Posterior vena cava (tissue), 2 donors: ENCODE results near the gene ARRDC3. TPM values are rescaled to one million over a fixed set of nuclear protein-coding genes. Genes with fewer than 3 reads are reported as not detected.
"Not testable (repeated sequence)": the region's sequence is repeated elsewhere in the genome, so short reads cannot be mapped to it uniquely, and the experiment has no call there.

Experiments
- DNase-seq: peaks from one replicate; pipeline ENCODE4 v3.0.0-alpha.2; 2020; ENCODE audit warnings: low spot score
- intact Hi-C, 2 donors: fragments of 100-400 bp; cut with DNase I; formaldehyde crosslinking; loops; one replicate each; pipeline versions ENCODE4 v1.14.1 to v1.14.2; 2022 to 2023
- total RNA-seq, 2 donors: library from RNA; stranded (reverse); fragmentation: NEBNext Ultra II Directional; extraction: Animal tissue kit (Norgen Biotek cat#: 25700); gene quantifications; one replicate each; pipeline ENCODE4 v1.2.1, GENCODE V29; 2021
- donor health status: DM: yes; HTN: yes; CAD: no.
- donor health status: DM: yes; HTN: yes; CAD: no.

Gene ARRDC3
- total RNA-seq, 2 donors from 2014 or later, result 45.4 to 80.2 TPM

GRCh38 chr5:91367908-91368648 lies 15.0 kb downstream of the ARRDC3 start:
- no peak for DNase-seq
- intact Hi-C loops, result no loop called here

- no peak for DNase-seq
- intact Hi-C loops, result no loop called here
Measured at GRCh38 chr5:91367344-91367743, 15.8 kb downstream of the ARRDC3 start.

DNA sequence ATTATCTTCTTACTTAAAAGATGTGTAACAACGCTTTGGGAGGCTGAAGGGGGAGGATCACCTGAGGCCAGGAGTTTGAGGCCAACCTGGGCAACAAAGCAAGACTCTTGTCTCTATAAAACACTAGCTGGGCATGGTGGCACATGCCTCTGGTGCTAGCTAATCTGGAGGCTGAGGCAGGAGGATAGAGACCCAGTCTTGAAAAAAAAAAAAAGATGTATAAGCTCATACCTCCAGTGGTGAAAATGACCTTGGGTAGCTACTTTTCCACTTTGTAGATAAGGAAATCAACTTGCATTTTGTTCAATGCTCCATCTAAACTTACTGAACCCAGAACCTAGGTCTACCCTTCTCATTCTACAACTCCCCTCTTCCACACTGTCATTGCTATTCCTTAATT lies 16.6 kb downstream of the ARRDC3 start:
- DNase-seq, result no peak
- intact Hi-C loops, result no loop called here

DNA sequence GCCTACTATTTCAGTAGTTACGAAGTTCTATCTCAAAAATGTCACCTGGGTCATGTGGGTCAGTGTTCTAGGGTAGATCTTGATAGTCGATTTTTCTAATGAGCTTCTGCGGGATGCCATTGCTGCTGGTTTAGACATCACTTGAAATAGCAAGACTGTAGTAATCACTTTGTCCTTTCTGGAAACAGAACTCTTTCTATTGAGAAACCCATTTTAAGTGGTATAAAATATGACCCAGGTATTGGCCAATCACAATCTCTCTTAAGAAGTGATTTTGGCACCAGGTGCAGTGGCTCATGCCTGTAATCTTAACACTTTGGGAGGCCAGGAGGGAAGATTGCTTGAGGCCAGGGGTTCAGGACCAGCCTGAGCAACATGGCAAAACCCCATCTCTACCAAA lies 17.6 kb downstream of the ARRDC3 start:
- intact Hi-C loops, result no loop called here
- DNase-seq, result no peak

- intact Hi-C loops, result no loop called here
- no peak for DNase-seq
Measured at GRCh38 chr5:91362935-91363334, 20.2 kb downstream of the ARRDC3 start.

GRCh38 chr5:91361790-91362189 lies 21.3 kb downstream of the ARRDC3 start:
- no peak for DNase-seq
- intact Hi-C loops, result no loop called here

DNA sequence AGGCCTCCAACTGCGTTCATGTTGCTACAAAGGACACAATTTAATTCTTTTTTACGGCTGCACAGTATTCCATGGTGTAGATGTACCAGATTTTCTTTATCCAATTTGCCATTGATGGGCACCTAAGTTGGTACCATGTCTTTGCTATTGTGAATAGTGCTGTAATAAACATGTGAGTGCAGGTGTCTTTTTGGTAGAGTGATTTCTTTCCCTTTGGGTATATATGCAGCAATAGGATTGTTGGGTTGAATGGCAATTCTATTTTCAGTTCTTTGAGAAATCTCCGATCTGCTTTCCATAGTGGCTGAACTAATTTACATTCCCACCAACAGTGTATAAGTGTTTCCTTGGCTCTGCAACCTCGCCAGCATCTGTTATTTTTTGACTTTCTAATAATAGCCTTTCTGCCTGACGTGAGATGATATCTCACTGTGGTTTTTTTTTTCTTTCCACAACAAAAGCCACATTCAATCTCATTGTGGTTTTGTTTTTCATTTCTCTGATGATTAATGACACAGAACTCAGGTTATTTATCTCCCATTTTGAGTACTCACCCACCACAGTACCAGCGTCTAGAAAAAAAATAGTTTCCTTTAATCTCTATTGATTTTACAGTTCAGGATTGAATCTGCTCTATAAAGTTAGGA lies 21.9 kb downstream of the ARRDC3 start:
- intact Hi-C loops, result no loop called here
- no peak for DNase-seq

GRCh38 chr5:91359962-91360609 lies 23.0 kb downstream of the ARRDC3 start:
- intact Hi-C loops, result no loop called here
- no peak for DNase-seq

- no peak for DNase-seq
- intact Hi-C loops, result no loop called here
Measured at GRCh38 chr5:91357806-91358205, 25.3 kb downstream of the ARRDC3 start.

DNA sequence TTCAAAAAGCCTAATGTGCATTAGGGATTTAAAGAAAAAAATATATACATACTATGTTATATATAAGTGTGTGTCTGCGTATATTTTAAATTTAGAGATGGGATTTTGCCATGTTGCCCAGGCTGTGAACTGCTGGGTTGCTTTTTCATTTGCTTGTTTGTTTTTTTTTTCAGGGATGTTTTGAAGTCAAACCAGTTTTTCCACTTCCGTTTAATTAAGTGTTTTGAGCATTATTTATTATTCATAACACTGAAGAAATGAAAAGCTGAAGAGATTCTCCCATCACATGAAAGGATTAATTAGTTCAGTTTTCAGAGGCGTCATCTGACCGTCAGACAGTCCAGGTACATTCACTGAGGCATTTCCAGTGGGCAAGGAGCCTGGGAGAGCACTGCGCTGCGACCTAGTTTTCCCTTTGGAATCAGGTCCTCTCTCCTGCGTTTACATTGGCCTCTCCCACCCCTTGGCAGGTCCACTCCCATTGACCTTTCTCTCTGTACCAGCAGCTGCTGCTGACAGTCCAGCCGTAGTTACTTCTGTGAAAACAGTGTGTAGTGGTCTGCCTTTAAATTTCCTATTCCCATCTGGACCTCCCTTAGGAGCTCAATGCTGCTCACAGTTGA lies 26.0 kb downstream of the ARRDC3 start:
- intact Hi-C loops, result no loop called here

DNA sequence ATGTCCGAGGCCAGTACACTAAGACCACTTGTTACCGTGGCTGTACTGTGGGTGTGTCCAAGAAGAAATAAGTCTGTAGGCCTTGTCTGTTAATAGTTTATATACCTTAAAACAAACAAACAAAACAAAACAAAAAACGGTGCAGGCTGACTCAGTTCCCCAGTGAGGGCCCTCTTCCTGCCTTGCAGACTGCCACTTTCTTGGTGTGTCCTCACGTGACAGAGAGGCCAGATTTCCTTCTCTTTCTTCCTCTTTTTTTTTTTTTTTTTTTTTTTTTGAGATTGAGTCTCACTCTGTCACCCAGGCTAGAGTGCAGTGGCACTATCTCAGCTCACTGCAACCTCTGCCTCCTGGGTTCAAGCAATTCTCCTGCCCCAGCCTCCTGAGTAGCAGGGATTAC lies 28.2 kb downstream of the ARRDC3 start:
- intact Hi-C loops, DNase-seq: not testable (repeated sequence)

More for the DNA sequence above, 26.0 kb downstream of the ARRDC3 start:
- no peak for DNase-seq

GRCh38 chr5:91352831-91353695 lies 30.1 kb downstream of the ARRDC3 start:
- intact Hi-C loops, result no loop called here
- no peak for DNase-seq

GRCh38 chr5:91345461-91345860 lies 37.7 kb downstream of the ARRDC3 start:
- intact Hi-C loops, result no loop called here
- DNase-seq, result no peak

DNA sequence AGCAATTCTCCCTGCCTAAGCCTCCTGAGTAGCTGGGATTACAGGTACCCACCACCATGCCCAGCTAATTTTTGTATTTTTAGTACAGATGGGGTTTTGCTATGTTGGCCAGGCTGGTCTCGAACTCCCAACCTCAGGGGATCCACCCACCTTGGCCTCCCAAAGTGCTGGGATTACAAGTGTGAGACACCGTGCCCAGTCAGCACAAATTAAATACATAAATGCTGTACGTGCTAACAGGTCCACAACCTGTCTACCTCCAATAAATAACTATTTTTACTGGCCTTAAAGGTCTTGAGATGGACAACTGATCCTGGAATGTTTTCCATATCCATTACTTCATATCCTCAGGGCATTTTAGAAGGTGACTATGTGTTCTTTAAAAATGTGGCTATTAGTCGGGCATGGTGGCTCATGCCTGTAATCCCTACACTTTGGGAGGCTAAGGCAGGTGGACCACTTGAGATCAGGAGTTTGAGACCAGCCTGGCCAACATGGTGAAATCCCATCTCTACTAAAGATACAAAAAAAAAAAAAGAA lies 38.4 kb downstream of the ARRDC3 start:
- DNase-seq, intact Hi-C loops: not testable (repeated sequence)

- intact Hi-C loops, result no loop called here
- no peak for DNase-seq
Measured at GRCh38 chr5:91343916-91344315, 39.2 kb downstream of the ARRDC3 start.

- DNase-seq, intact Hi-C loops: not testable (repeated sequence)
Measured at GRCh38 chr5:91342931-91343330, 40.2 kb downstream of the ARRDC3 start.

DNA sequence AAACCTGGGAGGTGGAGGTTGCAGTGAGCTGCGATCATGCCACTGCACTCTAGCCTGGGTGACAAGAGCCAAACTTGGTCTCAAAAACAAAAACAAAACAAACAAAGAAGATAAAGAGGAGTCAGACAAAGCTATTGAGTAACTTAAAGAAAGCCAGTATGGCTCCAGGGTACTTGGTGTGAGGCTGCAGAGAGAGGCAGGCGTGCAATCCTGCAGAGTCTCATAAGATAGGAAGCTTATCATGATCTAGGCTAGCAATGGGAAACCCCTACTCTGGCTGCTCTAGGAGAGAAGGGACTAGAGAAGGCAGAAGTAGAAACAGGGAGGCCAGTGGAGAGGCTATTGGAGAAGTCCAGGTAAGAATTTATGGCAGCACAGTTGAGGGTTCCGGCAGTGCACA lies 42.0 kb downstream of the ARRDC3 start:
- intact Hi-C loops, result no loop called here
- no peak for DNase-seq

- no peak for DNase-seq
- intact Hi-C loops, result no loop called here
Measured at GRCh38 chr5:91340532-91340931, 42.6 kb downstream of the ARRDC3 start.
